T-cell (primary cell): ENCODE measurements around the gene CHAD. TPM values are rescaled to one million over a fixed set of nuclear protein-coding genes. Genes with fewer than 3 reads are reported as not detected.

ENCODE experiments used
- ATAC-seq, 4 experiments: fragments of 200-7000 bp in 3 of 4; fragments of 150-1000 bp in 1 of 4; cut with Tn5 transposase; replicated peaks in 1 of 4; 1 replicate in 3 of 4; 2 replicates in 1 of 4; pipeline ENCODE4 v1.10.0; 2021; ENCODE audit warnings: moderate library complexity in 3 of 4, mild to moderate bottlenecking in 2 of 4, moderate number of reproducible peaks in 1 of 4
- CTCF ChIA-PET, 2 donors: fragments of 300-600 bp; sonication (Branson Sonifier 250); formaldehyde crosslinking; loops; one replicate each; lab custom pipeline; 2022; ENCODE audit warnings: antibody characterized with exemption in 2 of 2; lab: Charles Lee
- POLR2A ChIA-PET, 2 donors: fragments of 300-600 bp; sonication (Branson Sonifier 250); formaldehyde crosslinking; loops; one replicate each; lab custom pipeline; 2022; ENCODE audit warnings: antibody characterized with exemption in 2 of 2; lab: Charles Lee
- DNase-seq, 35 experiments: peaks; one replicate each; pipeline versions ENCODE4 v3.0.0 to v3.0.0-alpha.2; 2013 to 2023
- H3K27ac ChIP-seq: one replicate; pipeline ENCODE4 v1.5.1; 2013; ENCODE audit warnings: low read length
- H3K27me3 ChIP-seq, 2 experiments: replicated peaks in 1 of 2; 1 replicate in 1 of 2; 2 replicates in 1 of 2; pipeline versions ENCODE4 v1.6.1 to v1.7.0; 2013; ENCODE audit warnings: low read length in 1 of 2, mixed read lengths in 1 of 2; ENCODE audit not compliant: control insufficient read depth in 2 of 2, insufficient read depth in 2 of 2; ENCODE audit errors: extremely low read depth in 1 of 2
- H3K36me3 ChIP-seq, 2 donors: 1 replicate in 1 of 2; 2 replicates in 1 of 2; pipeline versions ENCODE4 v1.6.1 to v1.7.0; 2013; ENCODE audit warnings: low read length in 1 of 2; ENCODE audit not compliant: control insufficient read depth in 2 of 2, insufficient read depth in 1 of 2; ENCODE audit errors: extremely low read depth in 1 of 2
- H3K4me1 ChIP-seq, 2 experiments: 1 replicate in 1 of 2; 2 replicates in 1 of 2; pipeline versions ENCODE4 v1.6.1 to v1.7.0; 2013; ENCODE audit warnings: low read length in 2 of 2, mixed read lengths in 1 of 2; ENCODE audit not compliant: insufficient read depth in 2 of 2, control insufficient read depth in 1 of 2; ENCODE audit errors: extremely low read depth in 1 of 2
- H3K4me3 ChIP-seq, 2 donors: 1 replicate in 1 of 2; 2 replicates in 1 of 2; pipeline versions ENCODE4 v1.5.1 to v1.7.0; 2013; ENCODE audit warnings: mild to moderate bottlenecking in 2 of 2, low read length in 1 of 2, moderate library complexity in 1 of 2; ENCODE audit not compliant: control insufficient read depth in 1 of 2; ENCODE audit errors: extremely low read depth in 1 of 2
- H3K9me3 ChIP-seq: 2 replicates; pipeline ENCODE4 v1.7.0; 2013
- H3K27ac Mint-ChIP-seq, 2 donors: one replicate each; pipeline ENCODE4 v1.8.0; 2020 to 2021; ENCODE audit warnings: mild to moderate bottlenecking in 2 of 2, mixed read lengths in 2 of 2
- H3K27me3 Mint-ChIP-seq, 2 donors: one replicate each; pipeline ENCODE4 v1.8.0; 2021 to 2022; ENCODE audit warnings: mixed read lengths in 2 of 2
- H3K36me3 Mint-ChIP-seq: one replicate; pipeline ENCODE4 v1.8.0; 2021; ENCODE audit warnings: mixed read lengths
- H3K4me1 Mint-ChIP-seq, 3 donors: one replicate each; pipeline ENCODE4 v1.8.0; 2020 to 2022; ENCODE audit warnings: mixed read lengths in 3 of 3, mild to moderate bottlenecking in 1 of 3
- H3K4me3 Mint-ChIP-seq, 3 donors: one replicate each; pipeline ENCODE4 v1.8.0; 2020 to 2022; ENCODE audit warnings: mild to moderate bottlenecking in 3 of 3, mixed read lengths in 3 of 3, moderate library complexity in 3 of 3
- H3K9me3 Mint-ChIP-seq, 3 donors: one replicate each; pipeline ENCODE4 v1.8.0; 2020 to 2022; ENCODE audit warnings: mixed read lengths in 3 of 3
- WGBS: methylation state at CpG from one replicate; pipeline ENCODE4 v1.1.5; 2013; ENCODE audit warnings: missing lambda C conversion rate; ENCODE audit not compliant: insufficient coverage; 5-methylcytosine and 5-hydroxymethylcytosine counted together
- total RNA-seq, 35 experiments: library from RNA in 6 of 35; stranded (reverse) in 6 of 35; fragments of 120-200 nt in 1 of 35; gene quantifications; one replicate each; pipeline versions ENCODE4 v1.2.1 to v1.2.4 and lab custom pipeline; 2013 to 2026

Gene CHAD, protein sequence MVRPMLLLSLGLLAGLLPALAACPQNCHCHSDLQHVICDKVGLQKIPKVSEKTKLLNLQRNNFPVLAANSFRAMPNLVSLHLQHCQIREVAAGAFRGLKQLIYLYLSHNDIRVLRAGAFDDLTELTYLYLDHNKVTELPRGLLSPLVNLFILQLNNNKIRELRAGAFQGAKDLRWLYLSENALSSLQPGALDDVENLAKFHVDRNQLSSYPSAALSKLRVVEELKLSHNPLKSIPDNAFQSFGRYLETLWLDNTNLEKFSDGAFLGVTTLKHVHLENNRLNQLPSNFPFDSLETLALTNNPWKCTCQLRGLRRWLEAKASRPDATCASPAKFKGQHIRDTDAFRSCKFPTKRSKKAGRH
- total RNA-seq (not detected), total RNA-seq (lab: John Stamatoyannopoulos, UW) (0 to 0.08 (median 0) reads per million in 29 experiments)
- total RNA-seq (2013) = not detected

DNA sequence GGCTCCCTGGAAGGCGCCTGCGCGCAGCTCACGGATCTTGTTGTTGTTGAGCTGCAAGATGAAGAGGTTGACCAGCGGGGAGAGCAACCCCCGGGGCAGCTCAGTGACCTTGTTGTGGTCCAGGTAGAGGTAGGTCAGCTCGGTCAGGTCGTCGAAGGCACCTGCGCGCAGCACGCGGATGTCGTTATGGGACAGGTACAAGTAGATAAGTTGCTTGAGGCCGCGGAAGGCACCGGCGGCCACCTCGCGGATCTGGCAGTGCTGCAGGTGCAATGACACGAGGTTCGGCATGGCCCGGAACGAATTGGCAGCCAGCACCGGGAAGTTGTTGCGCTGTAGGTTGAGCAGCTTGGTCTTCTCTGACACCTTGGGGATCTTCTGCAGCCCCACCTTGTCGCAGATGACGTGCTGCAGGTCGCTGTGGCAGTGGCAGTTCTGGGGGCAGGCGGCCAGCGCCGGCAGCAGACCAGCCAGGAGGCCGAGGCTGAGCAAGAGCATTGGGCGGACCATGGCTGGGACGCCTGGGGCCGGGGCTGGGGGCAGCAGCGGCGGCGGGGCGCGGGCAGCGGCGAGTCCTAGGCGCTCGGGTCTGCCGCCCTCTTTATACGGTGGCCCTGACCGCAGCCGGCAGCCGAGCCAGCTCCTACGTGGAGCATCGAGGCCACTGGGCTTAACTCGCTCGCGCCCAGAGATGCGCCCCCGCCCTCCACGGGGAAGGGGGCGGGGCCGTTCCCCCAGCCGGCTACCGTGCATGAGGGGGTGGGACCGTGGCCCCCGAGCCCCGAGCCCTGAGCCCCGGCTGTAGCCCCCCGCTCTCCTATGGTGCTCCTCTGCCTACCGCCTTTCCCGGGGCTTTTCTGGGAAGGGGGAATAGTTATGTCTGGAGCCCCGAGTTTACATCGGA, at the start of gene CHAD:
Gene CHAD, minus strand, starts transcription at position 577 of the 904 bp plus-strand sequence. Its CDS starts 67 bp downstream, at position 510.
- H3K9me3 ChIP-seq = no peaks in the 10 kb centered on the region

DNA sequence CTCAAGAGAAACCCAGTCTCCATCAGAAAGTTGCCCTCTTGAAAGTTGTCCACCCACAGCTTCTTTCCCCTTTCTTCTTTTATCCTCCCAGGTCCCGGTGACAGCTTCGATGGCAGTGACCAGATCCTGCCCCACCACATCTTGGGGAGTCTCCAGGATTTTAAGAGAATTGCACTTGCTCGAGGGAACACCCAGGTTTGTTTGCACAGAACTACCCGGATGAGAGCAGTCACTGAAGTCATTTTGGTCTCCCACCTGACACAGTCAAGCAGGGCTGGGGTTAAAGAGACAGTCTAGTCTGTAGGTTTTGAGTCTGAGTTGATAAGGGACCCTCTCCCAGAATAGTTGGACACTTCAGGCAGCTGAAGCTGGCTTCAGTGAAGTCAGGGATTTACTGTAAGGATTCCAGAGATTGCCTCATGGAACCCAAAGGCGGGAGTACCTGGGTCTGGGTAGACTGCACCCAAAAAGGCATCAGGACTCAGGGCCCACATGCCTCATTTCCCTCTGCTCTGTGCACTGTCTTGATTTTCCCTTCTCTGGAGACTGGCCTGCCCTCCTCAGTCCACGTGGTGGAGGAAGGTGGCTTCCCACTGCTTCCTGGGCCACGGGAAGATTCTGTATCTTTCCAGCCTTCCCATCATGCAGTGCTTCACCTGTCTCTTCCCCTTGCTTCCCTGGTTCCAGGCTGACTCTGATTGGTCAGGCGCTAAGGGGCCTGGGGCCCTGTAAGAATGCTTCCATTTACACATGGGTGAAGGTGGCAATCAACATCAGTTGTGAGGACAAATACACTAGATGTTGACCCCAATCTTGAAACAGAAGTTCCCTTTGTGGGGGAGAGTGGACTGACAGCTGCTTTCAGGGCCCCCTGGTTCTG, 49.1 kb upstream of the CHAD start:
- no peak for DNase-seq
- H3K27me3 Mint-ChIP-seq = no peaks in the 10 kb centered on the region
- no peaks in the 10 kb centered on the region for H3K36me3 Mint-ChIP-seq
- H3K9me3 Mint-ChIP-seq = no peaks in the 10 kb centered on the region
- Histone ChIP-seq H3K27ac (no peak overlapping the region), H3K9me3 (no peaks in the 10 kb centered on the region), H3K36me3 (no peaks in the 10 kb centered on the region), H3K27me3 (peaks cover 0 to 6% of the 10 kb centered on the region in 2 experiments), H3K4me3 (no peak overlapping the region), H3K4me1 (peaks cover 0 to 4% of the 10 kb centered on the region in 2 experiments)
- CTCF ChIA-PET = no interaction called here
- no peak for ATAC-seq
- peaks cover 5 to 11% (median 9%) of the 10 kb centered on the region in 3 donors for H3K4me1 Mint-ChIP-seq
- peak overlapping the region in 1 of 3 donors; percentile 35 for H3K4me3 Mint-ChIP-seq
- WGBS = 83% methylated on average over 3 of the region's 8 CpGs
- POLR2A ChIA-PET = no interaction called here
- H3K27ac Mint-ChIP-seq = no peak overlapping the region

More for the DNA sequence above, at the start of gene CHAD:
- ChIA-PET CTCF (interaction anchor here (0.5 to 1.5 kb wide), 3 partner anchors 27 to 36 kb away, joined by 3 read pairs; no protein-coding TSS in a partner anchor), POLR2A (no interaction called here)
- H3K36me3 ChIP-seq = peaks cover 0 to 2% of the 10 kb centered on the region in 2 donors
- no peak within 1 kb of the TSS for H3K27ac ChIP-seq
- H3K4me3 ChIP-seq = peak within 1 kb of the TSS; percentile 17 to 42
- 36% methylated on average over 67 of the region's 71 CpGs for WGBS
- Mint-ChIP-seq H3K27ac (no peak within 1 kb of the TSS), H3K27me3 (peaks cover 17 to 28% of the 10 kb centered on the region in 2 donors), H3K4me1 (peaks cover 3 to 27% (median 7%) of the 10 kb centered on the region in 3 donors), H3K36me3 (peaks cover 13% of the 10 kb centered on the region), H3K4me3 (peak within 1 kb of the TSS in 2 of 3 donors; percentile 41 to 66), H3K9me3 (no peaks in the 10 kb centered on the region)
- ATAC-seq (peak in 2 of 4 experiments; percentile 25 to 56), DNase-seq (peak in 1 of 35 experiments; percentile 11)
- H3K4me1 ChIP-seq = peaks cover 0 to 28% of the 10 kb centered on the region in 2 experiments
- H3K27me3 ChIP-seq = peaks cover 4 to 68% of the 10 kb centered on the region in 2 experiments

DNA sequence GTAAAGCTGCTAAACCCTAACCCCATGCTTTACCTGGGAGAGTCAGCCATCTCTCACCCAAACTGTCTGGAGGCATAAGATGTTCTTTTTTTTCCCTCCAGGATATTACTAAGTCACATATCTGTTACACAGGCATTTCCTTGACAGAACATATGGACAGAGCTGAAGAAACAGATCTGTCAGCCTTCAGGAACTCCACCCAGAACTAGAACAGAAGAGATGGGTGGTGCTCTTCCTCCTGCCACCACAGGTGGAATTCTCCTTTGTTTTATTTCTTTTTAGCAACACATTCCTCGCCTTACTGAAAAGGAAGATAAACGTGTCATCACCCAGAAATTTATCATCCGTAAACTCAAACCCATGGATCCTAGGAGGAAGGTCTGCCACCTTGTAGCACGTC, 48.3 kb upstream of the CHAD start:
- H3K9me3 ChIP-seq = no peaks in the 10 kb centered on the region
- CTCF ChIA-PET = no interaction called here
- H3K4me1 ChIP-seq = peaks cover 0 to 4% of the 10 kb centered on the region in 2 experiments
- H3K4me3 ChIP-seq = no peak overlapping the region
- POLR2A ChIA-PET = no interaction called here
- Mint-ChIP-seq H3K27ac (no peak overlapping the region), H3K4me3 (peak overlapping the region in 1 of 3 donors; percentile 35), H3K36me3 (no peaks in the 10 kb centered on the region), H3K9me3 (no peaks in the 10 kb centered on the region), H3K27me3 (no peaks in the 10 kb centered on the region), H3K4me1 (peaks cover 5 to 14% (median 9%) of the 10 kb centered on the region in 3 donors)
- H3K36me3 ChIP-seq = no peaks in the 10 kb centered on the region
- H3K27me3 ChIP-seq = peaks cover 0 to 5% of the 10 kb centered on the region in 2 experiments
- WGBS = 90% methylated on average over 2 of the region's 4 CpGs
- DNase-seq = no peak
- ATAC-seq = no peak
- no peak overlapping the region for H3K27ac ChIP-seq

DNA sequence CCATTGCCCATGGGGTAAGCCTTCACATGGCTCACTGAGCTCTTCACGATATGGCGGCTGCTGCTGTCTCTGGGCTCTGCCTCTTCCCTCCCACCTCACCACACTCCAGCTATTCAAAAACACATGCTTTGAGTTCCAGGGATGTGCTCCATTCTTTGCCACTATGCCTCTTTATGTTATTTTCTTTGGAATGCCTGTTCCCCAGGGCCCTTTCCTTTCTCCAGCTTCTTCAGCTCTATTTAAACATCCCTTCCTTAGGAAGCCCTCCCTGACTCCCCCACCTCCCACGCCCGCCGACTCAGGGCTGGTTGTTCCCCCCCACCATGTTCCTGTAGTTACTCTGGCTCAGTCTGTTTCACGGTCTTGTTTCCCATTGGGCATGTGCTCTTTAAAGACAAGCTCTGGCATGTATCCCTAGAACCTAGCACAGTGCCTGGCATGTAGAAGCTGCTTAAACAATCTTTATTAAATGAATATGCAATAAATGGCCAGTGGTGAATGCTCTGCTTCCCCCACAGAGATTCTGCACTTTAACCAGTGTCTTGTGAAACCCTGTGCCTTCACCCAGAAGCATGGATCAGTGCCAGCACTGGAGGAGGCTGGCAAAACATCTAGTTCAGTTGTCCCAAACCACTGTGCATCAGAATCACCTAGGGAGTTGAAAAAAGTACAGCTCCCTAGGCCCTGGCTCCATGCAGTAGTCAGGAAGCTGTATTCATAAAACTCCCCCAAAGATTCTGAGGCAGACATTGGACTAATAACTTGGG, 46.4 kb upstream of the CHAD start:
- Histone ChIP-seq H3K36me3 (no peaks in the 10 kb centered on the region), H3K9me3 (no peaks in the 10 kb centered on the region), H3K4me3 (no peak overlapping the region), H3K27me3 (peaks cover 0 to 5% of the 10 kb centered on the region in 2 experiments), H3K27ac (no peak overlapping the region), H3K4me1 (peaks cover 2 to 11% of the 10 kb centered on the region in 2 experiments)
- POLR2A ChIA-PET = no interaction called here
- Mint-ChIP-seq H3K4me3 (no peak overlapping the region), H3K9me3 (no peaks in the 10 kb centered on the region), H3K27ac (no peak overlapping the region), H3K4me1 (peaks cover 14 to 30% (median 18%) of the 10 kb centered on the region in 3 donors), H3K36me3 (no peaks in the 10 kb centered on the region), H3K27me3 (no peaks in the 10 kb centered on the region)
- 92% methylated on average over 5 of the region's 6 CpGs for WGBS
- DNase-seq = no peak
- no peak for ATAC-seq
- CTCF ChIA-PET = interaction anchor here in 1 of 2 donors (1.2 kb wide), 1 partner anchor 11 kb away, joined by 7 read pairs; no protein-coding TSS in a partner anchor

DNA sequence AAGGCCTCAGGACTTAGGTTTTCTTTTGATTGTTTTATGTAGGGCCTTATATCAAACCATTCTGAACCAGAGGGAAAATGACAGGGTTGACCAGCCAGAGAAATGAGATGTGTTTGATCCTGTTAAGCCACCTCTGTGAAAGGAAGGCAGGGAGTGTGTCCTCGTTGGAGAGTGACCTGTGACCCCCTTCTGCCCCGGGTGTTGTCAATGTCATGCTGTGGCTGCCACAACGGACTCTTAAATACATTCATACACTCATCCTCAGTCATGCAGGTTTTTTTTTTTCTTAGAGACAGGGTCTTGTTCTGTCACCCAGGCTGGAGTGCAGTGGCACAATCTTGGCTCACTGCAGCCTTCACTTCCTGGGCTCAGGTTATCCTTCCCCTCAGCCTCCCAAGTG, 45.7 kb upstream of the CHAD start:
- Mint-ChIP-seq H3K36me3 (no peaks in the 10 kb centered on the region), H3K27ac (no peak overlapping the region), H3K4me1 (peaks cover 14 to 37% (median 18%) of the 10 kb centered on the region in 3 donors), H3K9me3 (no peaks in the 10 kb centered on the region), H3K27me3 (no peaks in the 10 kb centered on the region), H3K4me3 (no peak overlapping the region)
- H3K27me3 ChIP-seq = peaks cover 0 to 5% of the 10 kb centered on the region in 2 experiments
- ChIA-PET POLR2A (no interaction called here), CTCF (no interaction called here)
- 100% methylated on average over 1 of the region's 3 CpGs for WGBS
- H3K9me3 ChIP-seq = no peaks in the 10 kb centered on the region
- H3K36me3 ChIP-seq = no peaks in the 10 kb centered on the region
- DNase-seq = no peak
- H3K27ac ChIP-seq = no peak overlapping the region
- H3K4me3 ChIP-seq = no peak overlapping the region
- peaks cover 2 to 11% of the 10 kb centered on the region in 2 experiments for H3K4me1 ChIP-seq
- ATAC-seq = no peak
